HepG2 (cell line): ENCODE results near the gene KAZALD1. TPM values are rescaled to one million over a fixed set of nuclear protein-coding genes. Genes with fewer than 3 reads are reported as not detected.
A peak's percentile ranks its signal among the peaks of the same experiment; 100 is the strongest.

Experiments used
- ARID5B ChIP-seq: IDR thresholded peaks from 2 replicates; pipeline ENCODE4 v1.4.0; 2020; ENCODE audit warnings: mild to moderate bottlenecking, missing genetic modification reagents
- DPF2 ChIP-seq: sonication (generic); formaldehyde crosslinking; IDR thresholded peaks from 2 replicates; pipeline ENCODE4 v1.4.0; 2020; ENCODE audit warnings: mild to moderate bottlenecking, low read depth, missing genetic modification reagents, borderline replicate concordance
- HMGXB4 ChIP-seq, 2 experiments: sonication (generic) in 1 of 2; formaldehyde crosslinking in 1 of 2; IDR thresholded peaks; 2 replicates each; pipeline versions ENCODE4 v1.4.0 to v1.6.1; 2018 to 2020; ENCODE audit warnings: missing genetic modification reagents in 2 of 2, borderline replicate concordance in 1 of 2, low read depth in 1 of 2, mild to moderate bottlenecking in 1 of 2, missing biosample characterization in 1 of 2
- KDM1A ChIP-seq: IDR thresholded peaks from 2 replicates; pipeline ENCODE4 v1.6.1; 2016; ENCODE audit warnings: missing compliant biosample characterization
- MED13 ChIP-seq: sonication (generic); formaldehyde crosslinking; IDR thresholded peaks from 2 replicates; pipeline ENCODE4 v1.5.0; 2020; ENCODE audit warnings: missing genetic modification reagents
- MEIS1 ChIP-seq: sonication (generic); formaldehyde crosslinking; IDR thresholded peaks from 2 replicates; pipeline ENCODE4 v1.9.0; 2021; ENCODE audit warnings: mild to moderate bottlenecking, missing genetic modification reagents, moderate library complexity, borderline replicate concordance
- NFRKB ChIP-seq: fragments of 450-650 bp; IDR thresholded peaks from 2 replicates; pipeline ENCODE4 v1.6.1; 2017
- PHB2 ChIP-seq: fragments of 450-650 bp; IDR thresholded peaks from 2 replicates; pipeline ENCODE4 v1.6.1; 2018; ENCODE audit not compliant: partially characterized antibody
- SIX4 ChIP-seq: sonication (generic); formaldehyde crosslinking; IDR thresholded peaks from 2 replicates; pipeline ENCODE4 v1.4.0; 2020; ENCODE audit warnings: missing genetic modification reagents
- ZKSCAN1 ChIP-seq: fragments of 150-350 bp; IDR thresholded peaks from 2 replicates; pipeline ENCODE4 v1.6.1; 2014; ENCODE audit warnings: low read length
- ZNF225 ChIP-seq: sonication (generic); formaldehyde crosslinking; IDR thresholded peaks from 2 replicates; pipeline ENCODE4 v1.4.0; 2020; ENCODE audit warnings: mild to moderate bottlenecking, missing genetic modification reagents
- ZNF282 ChIP-seq: fragments of 450-650 bp; IDR thresholded peaks from 2 replicates; pipeline ENCODE4 v1.6.1; 2018; ENCODE audit not compliant: partially characterized antibody
- ZNF292 ChIP-seq: sonication (generic); formaldehyde crosslinking; IDR thresholded peaks from 2 replicates; pipeline ENCODE4 v1.8.1; 2022; ENCODE audit warnings: mild to moderate bottlenecking, low read depth, missing genetic modification reagents, borderline replicate concordance
- ZNF530 ChIP-seq: sonication (generic); formaldehyde crosslinking; IDR thresholded peaks from 2 replicates; pipeline ENCODE4 v1.5.0; 2020; ENCODE audit warnings: low read depth, mild to moderate bottlenecking, missing genetic modification reagents
- ZNF747 ChIP-seq: sonication (generic); formaldehyde crosslinking; IDR thresholded peaks from 2 replicates; pipeline ENCODE4 v1.8.1; 2023; ENCODE audit warnings: missing genetic modification reagents, mild to moderate bottlenecking, borderline replicate concordance
- ZNF788 ChIP-seq: sonication (generic); formaldehyde crosslinking; IDR thresholded peaks from 2 replicates; pipeline ENCODE4 v1.5.0; 2020; ENCODE audit warnings: mild to moderate bottlenecking, missing genetic modification reagents, borderline replicate concordance
- ZUFSP ChIP-seq: sonication (generic); formaldehyde crosslinking; IDR thresholded peaks from 2 replicates; pipeline ENCODE4 v1.9.0; 2021; ENCODE audit warnings: missing genetic modification reagents, mild to moderate bottlenecking, borderline replicate concordance
- polyA plus RNA-seq, 8 experiments: library from polyadenylated mRNA; depleted of rRNA in 3 of 8; stranded (reverse) in 7 of 8; unstranded in 1 of 8; fragments of >200 nt; fragmentation: Illumina TruSeq in 4 of 8; extraction: Trizol in 4 of 8; gene quantifications; 2 replicates each; pipeline versions ENCODE4 v1.2.1 to v1.2.3, GENCODE V29; 2011 to 2016; ENCODE audit warnings: low read depth in 4 of 8, missing spikeins in 1 of 8, mixed read lengths in 1 of 8; ENCODE audit not compliant: insufficient read depth in 1 of 8
- total RNA-seq, 5 experiments: library from RNA; depleted of rRNA; stranded (reverse); fragments of >200 nt; fragmentation: Illumina TruSeq; extraction: Trizol; gene quantifications; 2 replicates each; pipeline ENCODE4 v1.2.3, GENCODE V29; 2016; ENCODE audit warnings: low read depth in 1 of 5
- TF ChIP-seq, protein P1 (sequence below): sonication (generic); formaldehyde crosslinking; IDR thresholded peaks from 2 replicates; pipeline ENCODE4 v1.4.0; 2020; ENCODE audit warnings: missing genetic modification reagents
- TF ChIP-seq, protein P2 (sequence below): sonication (generic); formaldehyde crosslinking; IDR thresholded peaks from 2 replicates; pipeline ENCODE4 v1.5.0; 2020; ENCODE audit warnings: missing genetic modification reagents

The KAZALD1 gene
- total and polyA plus RNA-seq, 2 of the 13 experiments (the other 11 are each of a cell fraction or from before 2014, with no cell fraction given) = 16.7 to 27.7 TPM

GRCh38 chr10:101032637-101033224, 29.1 kb upstream of the KAZALD1 start (continued):
- TF ChIP-seq, protein P1, sequence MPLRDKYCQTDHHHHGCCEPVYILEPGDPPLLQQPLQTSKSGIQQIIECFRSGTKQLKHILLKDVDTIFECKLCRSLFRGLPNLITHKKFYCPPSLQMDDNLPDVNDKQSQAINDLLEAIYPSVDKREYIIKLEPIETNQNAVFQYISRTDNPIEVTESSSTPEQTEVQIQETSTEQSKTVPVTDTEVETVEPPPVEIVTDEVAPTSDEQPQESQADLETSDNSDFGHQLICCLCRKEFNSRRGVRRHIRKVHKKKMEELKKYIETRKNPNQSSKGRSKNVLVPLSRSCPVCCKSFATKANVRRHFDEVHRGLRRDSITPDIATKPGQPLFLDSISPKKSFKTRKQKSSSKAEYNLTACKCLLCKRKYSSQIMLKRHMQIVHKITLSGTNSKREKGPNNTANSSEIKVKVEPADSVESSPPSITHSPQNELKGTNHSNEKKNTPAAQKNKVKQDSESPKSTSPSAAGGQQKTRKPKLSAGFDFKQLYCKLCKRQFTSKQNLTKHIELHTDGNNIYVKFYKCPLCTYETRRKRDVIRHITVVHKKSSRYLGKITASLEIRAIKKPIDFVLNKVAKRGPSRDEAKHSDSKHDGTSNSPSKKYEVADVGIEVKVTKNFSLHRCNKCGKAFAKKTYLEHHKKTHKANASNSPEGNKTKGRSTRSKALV (CRISPR knock-in tag) = no peak
- TF ChIP-seq NFRKB (no peak), ZNF530 (CRISPR knock-in tag) (no peak), MEIS1 (CRISPR knock-in tag) (no peak), ZNF788 (no peak; the same call in 1 of the 2 replicates), PHB2 (no peak), KDM1A (CRISPR knock-in tag) (no peak), ZNF282 (no peak), HMGXB4 (CRISPR knock-in tag; IDR thresholded peaks at IDR 0.05; ENCODE audit: borderline replicate concordance in 1 of 2, low read depth in 1 of 2) (no peak), ARID5B (CRISPR knock-in tag) (no peak), ZUFSP (CRISPR knock-in tag) (no peak), SIX4 (no peak), ZNF225 (CRISPR knock-in tag) (no peak), MED13 (no peak; the same call in 1 of the 2 replicates), DPF2 (CRISPR knock-in tag) (peak; percentile 47; the same call in 1 of the 2 replicates), ZNF747 (CRISPR knock-in tag) (no peak), ZKSCAN1 (no peak), ZNF292 (CRISPR knock-in tag) (peak; percentile 27; the same call in 1 of the 2 replicates)
- TF ChIP-seq, protein P2, sequence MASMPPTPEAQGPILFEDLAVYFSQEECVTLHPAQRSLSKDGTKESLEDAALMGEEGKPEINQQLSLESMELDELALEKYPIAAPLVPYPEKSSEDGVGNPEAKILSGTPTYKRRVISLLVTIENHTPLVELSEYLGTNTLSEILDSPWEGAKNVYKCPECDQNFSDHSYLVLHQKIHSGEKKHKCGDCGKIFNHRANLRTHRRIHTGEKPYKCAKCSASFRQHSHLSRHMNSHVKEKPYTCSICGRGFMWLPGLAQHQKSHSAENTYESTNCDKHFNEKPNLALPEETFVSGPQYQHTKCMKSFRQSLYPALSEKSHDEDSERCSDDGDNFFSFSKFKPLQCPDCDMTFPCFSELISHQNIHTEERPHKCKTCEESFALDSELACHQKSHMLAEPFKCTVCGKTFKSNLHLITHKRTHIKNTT = no peak
